ENCODE measurements around the gene CEMIP2.
"Not testable (repeated sequence)": the region's sequence is repeated elsewhere in the genome, so short reads cannot be mapped to it uniquely, and the experiment has no call there.

The CEMIP2 gene

DNA sequence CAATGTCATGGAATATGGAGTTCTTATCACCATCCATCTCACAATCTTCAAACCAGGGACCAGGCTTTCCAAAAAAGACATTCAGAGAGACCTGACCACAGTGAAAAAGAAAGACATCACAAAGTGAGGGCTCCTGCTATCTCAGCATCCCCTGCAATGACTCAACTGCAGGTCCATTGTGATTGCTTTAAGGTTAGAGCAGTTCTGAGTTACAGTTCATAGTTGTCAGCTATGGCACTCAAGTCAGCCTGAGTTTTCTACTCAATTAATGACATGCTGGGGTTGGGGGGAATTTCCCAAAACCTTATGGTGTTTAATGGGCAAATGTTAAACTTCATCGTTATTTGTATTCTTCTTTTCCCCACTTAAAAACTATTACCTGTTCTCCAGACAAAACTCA, 58.9 kb downstream of the CEMIP2 start:
- DNase-seq = no peak

DNA sequence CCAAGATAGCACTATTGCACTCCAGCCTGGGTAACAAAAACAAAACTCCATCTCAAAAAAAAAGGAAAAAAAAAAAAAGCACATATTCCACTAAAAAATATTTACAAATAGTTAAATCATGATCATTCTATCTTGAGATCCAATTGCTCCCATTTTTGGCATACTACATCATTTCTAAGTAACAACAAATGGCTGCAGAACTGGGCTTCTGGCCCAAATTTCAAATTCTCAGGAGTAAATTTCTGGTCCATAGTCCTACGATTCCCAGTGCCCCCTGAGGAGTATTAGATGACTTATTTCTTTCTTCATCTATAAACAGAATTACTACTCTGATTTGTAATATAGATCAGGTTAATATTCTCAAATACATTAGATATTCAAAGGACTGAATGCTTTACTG, 62.1 kb downstream of the CEMIP2 start:
- no peak for DNase-seq

DNA sequence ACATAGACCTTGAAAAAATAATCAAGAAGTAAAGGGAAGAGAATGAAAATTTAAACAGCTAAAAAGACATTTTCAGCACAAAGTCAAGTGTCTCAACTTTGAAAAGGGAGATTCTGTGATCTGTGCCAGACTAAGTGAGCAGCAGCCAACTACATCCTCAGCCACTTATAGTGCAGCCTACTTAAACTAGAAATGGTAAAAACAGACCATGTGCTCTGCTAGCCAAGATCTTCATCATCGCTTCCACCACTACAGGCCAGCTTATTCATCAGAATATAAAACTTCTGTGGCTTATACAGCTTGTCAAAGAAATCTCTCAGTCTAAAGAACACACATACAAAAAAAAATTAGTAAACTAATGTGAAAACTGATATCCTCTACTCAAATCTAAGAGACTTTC, 63.5 kb downstream of the CEMIP2 start:
- no peak for DNase-seq

DNA sequence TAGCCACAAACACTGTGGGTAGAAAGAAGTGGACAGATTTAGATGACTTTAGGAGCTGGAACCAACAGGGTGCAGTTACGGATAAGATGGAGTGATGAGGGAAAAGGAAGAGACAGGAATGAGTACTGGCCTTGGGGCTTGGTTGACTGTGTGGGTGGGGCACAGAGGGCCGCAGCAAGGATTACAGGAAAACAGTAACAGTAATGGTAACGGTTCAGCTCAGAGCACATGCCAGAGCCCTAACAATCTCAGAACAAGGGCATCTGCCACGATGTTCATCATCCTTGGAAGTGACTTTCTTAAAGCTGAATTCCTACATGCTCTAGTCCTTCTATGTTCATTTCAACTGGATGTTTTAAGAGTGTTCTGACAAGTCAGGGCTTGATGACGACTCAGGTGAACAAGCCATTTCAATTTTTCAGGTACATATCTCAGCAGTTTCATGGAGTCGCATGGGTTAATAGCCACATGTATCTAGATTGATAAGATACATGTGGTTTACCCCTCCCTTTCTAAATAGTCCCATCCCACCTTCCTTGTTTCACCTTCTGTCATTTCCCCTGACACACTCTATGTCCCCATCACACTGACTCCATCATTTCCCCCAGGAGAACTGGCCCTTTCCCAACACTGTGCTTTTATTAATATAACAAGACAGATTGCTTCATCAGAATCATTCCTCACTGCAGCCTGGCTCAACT, 65.0 kb downstream of the CEMIP2 start:
- peak; percentile 21 for DNase-seq

DNA sequence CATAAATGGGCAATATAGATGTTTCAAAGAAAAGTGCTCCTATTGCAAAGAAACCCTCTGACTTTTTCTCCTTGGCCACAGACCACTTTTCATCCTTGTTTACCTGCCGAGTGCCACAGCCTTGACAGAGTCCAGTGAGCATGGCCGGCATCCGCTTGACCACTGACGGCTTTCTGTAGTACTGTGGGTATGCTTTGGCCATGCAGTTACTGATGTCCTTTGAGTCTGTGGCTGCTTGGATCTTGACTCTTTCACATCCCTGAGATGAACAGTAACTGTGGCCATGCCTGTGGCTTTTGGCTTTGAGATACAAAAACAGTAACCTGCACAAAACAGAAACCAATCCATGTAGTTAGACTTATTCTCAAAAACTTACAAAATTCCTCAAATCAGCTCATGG, 70.4 kb downstream of the CEMIP2 start:
- DNase-seq = no peak

DNA sequence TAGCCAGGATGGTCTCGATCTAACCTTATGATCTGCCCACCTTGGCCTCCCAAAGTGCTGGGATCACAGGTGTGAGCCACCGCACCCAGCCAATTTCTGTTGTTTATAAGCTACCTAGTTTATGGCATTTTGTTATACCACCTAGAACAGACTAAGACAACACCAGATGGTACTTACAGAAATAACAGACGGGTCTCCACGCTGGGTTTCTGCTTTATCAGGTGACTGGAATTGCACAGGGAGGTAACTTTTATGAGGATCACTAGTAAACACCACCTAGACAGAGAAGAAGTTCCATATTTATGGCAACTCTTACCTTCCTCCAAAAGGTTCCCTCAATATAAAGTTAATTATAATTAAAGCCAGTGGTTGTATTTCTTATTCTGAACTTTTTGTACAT, 74.0 kb downstream of the CEMIP2 start:
- DNase-seq = no peak

DNA sequence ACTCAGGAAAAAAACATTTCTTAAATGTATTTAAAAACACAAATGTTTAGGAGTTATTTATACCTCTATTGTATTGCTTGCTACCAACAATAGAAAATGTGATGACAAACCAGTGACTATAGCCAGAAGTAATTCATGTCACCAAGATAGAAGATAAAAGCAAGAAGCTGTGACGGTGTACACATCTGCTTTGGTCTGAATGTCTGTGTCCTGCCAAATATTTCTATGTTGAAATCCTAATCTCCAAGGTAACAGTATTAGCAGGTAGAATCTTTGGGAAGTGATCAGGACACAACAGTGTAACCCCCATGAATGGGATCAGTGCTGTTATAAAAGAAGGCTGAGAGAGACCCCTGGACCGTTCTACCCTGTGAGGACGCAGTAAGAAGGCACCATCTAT, 74.7 kb downstream of the CEMIP2 start:
- DNase-seq = no peak

DNA sequence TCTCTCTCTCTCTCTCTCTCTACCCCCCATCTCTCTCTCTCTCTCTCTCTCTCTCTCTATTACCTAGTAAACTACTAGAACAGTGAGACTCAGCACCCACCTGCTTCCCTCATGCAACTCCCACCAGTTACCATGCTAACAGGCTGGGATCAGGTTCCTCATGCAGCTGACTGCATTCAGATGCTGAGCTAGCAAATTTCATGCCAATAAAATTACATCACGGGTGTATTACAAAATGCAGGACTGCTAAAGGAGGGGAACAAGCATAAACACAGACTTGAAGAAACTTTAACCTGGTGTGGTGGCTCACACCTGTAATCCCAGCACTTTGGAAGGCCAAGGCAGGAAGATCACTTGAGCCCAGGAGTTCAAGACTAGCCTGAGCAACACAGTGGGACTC, 76.0 kb downstream of the CEMIP2 start:
- DNase-seq = peak; percentile 66

DNA sequence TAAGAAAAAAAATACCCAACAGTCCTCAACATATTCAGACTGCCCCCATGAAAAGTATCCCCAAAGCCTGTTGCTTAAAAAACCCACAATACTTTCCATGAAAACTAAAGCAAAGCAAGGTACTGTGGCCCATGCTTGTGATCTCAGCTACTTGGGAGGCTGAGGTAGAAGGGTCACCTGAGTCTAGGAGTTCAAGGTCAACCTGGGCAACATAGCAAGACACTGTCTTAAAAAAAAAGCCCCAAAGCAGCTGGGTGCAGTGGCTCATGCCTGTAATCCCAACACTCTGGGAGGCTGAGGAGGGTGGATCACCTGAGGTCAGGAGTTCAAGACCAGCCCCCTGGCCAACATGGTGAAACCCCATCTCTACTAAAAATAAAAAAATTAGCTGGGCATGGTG, 76.7 kb downstream of the CEMIP2 start:
- not testable (repeated sequence) for DNase-seq

DNA sequence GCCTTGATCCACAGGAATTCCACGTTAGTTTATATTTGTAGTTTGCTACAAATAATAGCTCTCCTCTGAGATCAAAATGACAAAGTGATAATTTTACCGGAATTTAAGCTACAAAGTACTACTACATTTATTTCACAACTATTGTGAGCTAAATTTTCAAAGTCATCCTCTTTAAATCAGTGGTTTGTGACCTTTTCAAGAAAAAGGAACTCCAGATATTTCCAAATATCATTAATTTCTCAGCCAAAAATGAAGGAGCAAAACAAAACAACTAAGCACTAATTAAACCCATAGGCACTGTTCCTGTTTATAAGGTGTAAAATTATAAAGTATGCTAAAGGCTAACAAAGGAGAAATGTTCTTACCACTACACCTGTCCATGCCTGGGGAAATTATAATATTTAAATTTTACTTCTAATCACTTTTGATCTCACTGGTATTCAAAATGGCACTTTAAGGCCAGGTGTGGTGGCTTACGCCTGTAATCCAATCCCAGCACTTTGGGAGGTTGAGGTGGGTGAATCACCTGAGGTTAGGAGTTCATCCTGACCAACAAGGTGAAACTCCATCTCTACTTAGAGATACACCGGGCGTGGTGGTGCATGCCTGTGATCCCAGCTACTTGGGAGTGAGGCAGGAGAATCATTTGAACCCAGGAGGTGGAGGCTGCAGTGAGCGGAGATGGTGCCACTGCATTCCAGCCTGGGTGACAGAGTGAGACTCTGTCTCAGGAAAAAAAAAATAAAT, 77.5 kb downstream of the CEMIP2 start:
- peak; percentile 65 for DNase-seq

DNA sequence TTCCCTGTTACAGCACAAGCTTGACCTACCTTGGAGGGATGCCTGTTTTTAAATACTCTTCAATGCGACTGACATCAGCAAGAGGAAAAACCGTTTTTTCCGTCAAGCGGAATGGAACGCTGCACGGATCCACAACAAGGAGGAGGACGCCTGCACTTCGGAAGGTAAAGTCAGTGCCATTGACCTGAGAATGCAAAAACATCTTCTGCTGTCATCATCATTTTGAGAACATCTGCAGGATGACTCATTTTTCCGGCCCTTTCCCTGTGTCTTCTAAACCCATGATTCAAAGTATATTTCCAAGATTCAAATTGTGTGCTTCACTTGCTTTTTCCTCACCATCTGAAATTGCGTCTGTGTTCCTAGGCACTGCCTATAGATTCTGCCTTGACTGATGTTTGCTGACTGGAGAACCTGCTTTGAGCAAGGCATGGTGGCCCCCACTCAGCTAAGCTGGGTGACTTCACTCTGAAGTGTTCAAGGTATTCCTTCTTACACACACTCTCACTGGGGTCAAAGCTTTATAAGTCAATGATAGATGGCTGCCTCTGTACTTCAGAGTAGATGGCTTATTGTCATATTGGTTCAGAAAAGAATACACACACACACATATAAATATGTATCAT, 78.1 kb downstream of the CEMIP2 start:
- peak; percentile 47 for DNase-seq

DNA sequence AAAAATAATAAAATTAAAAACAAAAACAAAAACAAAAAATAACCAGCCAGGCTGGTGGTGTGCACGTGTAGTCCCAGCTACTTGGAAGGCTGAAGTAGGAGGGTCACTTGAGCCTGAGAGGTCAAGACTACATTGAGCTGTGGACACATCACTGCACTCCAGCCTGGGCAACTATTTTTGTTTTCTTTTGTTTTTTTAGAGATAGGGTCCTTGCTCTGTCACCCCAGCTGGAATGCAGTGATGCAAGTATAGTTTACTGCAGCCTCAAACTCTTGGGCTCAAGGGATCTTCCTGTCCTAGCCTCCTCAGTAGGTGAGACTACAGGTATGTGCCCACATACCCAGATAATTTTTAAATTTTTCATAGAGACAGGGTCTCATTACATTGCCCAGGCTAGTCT, 80.6 kb downstream of the CEMIP2 start:
- DNase-seq = no peak

DNA sequence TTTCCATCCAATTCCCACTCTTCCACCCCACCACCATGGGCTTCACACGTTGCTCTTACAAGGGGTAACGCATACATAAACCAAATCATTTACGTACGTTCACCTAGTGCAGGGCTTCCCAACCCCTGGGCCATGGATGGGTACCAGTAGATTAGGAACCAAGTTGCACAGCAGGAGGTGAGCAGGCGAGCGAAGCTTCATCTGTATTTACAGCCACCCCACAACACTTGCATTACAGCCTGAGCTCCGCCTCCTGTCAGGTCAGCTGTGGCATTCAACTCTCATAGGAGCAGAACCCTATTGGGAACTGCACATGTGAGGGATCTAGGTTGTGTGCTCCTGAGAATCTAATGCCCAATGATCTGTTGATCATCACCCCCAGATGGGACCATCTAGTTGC, 82.3 kb downstream of the CEMIP2 start:
- DNase-seq = no peak

DNA sequence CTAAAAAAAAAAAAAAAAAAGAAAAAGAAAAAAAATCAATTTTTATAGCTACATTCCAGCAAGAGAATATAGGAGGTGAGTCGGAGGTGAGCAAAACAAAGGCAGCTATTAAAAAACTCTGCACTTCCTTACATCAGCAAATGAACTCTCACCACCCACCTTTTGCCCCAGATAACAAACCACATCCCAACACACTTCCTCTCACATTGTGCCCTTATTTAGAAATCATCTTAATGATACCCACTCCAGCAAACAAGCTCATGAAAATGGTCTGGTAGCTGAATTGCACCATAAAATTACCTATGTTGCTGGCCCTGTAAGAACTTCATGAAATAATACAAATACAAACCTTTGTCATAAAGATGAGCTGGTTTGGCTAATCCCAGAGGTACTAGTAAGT, 82.9 kb downstream of the CEMIP2 start:
- DNase-seq = no peak

DNA sequence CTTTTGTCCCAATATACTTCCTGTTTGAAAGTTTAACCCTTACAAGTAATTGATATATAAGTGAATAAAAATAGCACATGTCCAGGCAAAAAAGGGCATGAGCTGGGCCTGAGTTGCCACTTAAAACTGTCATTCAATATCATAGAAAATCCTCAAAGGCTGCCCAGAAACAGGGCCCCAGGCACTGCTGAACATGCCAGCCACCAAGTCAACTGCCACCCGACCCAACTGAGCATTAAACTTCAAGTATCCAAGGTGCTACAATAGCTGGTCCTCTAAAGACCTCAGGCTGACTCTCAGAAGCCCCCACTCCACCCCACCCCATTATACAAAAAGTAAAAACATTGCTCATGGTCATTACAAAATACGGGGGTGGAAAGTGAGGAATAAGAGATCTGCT, 83.7 kb downstream of the CEMIP2 start:
- DNase-seq = no peak

DNA sequence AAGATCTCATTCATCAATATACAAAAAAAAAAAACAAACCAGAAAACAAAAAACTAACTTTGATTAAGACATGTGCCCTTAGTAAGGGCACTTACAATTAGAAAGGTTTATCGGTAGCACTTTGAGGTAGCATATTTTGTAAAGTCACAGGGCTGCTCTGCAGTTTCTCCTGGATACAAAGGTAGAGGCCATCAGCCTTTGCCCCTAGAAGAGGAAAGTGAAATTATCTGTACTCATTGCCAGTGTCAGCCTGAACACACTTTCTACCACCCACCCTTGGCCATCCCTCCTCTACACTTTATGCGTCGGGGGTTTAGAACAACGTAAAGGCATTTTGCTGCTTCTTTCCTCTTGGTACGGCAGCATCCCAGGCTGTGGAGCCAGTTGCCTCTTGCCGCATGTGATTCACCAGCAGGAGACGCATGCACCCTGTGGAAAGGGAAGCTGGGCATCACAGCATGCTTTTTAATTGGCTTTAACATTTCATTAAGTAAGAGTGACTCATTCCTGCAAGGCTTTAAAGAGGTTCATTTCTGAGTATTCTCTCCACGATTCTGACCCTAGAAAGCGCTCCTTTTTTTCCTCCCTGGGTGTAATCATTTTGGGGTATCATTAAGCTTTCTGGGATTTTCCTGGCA, 84.6 kb downstream of the CEMIP2 start:
- peak; percentile 77 for DNase-seq

DNA sequence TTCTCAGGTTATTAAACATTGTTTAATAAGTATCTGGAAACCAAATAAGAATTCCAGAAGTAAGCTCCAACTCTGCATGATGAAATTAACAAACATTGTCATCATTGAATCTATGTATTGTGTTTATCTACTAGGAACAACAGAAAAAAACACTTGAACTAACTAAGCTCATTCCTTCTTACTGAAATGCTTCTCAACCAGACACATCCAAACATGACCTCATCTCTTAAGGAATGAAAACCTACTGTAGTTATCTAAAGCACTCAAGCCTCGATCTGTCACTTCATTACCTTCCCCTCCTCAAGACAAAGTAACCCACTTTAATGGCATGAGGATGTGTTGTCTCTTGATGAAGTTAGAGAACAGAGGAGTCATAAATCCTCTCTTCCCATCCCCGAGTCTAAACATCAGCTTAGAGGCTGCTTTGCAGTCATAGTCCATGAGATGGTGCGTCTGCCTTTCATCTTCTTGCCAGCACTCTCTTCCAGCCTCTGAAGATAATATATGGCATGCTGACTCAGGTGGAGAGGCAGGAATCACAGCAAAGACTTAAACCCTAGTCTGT, 86.5 kb downstream of the CEMIP2 start:
- DNase-seq = no peak

DNA sequence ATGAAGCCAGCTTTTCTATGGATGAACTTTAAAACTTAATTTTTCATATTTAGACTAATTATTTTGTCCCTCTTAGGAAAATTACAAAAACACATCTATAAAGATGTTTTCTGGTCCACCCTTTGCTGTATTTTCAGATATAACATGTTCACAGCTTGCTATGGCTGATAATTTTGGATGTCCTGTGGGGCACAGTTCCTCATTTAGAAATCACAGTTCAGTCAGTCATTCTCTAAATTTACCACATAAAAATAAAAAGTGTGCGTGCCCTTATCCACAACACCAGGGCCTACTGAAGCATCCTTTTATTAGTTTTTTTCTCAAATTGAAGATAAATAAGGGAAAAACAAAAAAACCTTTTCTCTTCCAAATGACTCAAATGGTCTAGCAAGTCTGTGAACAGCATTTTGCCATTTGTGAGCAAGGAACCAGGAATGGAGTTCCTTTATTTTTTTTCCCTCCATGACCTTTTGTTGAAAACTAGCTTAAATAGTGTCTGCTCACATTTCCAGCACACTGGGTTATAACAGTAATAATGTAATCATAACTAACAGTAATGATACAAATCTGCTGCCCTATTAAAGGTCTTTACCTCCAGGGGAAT, 87.1 kb downstream of the CEMIP2 start:
- DNase-seq = peak; percentile 33

DNA sequence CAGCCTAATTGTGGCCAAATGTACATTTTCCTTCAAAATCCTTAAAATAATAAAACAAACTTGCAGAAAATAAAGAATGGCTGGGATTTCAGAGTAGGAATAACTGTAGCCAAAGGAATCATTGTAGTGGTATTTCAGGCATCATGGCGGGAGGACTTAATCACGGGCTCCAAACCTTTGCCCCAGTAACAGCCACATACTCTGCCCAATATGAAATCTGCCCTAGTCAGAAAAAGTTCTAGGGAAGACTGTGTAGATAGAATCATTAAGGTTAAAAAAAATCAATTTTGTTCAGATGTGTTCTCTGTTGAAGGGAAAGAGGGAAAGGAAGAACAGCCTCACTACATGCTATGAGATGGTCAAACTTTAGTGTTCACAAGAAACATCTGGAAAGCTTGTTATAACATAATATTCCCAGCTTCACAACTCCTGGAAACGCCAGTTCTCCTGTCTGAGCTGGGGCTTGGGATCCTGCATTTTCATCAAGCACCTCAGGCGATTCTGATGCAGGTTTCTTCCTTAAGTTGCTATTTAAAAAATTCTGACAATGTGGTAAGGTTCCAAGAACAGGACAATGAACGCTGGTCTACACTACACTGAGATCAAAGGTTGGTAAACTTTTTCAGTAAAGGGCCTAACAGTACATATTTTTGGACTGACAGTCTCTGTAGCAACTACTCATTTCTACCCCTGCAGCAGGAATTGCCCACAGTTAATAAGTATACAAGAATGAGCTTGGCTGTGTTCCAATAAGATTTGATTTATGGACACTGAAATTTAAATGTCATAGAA, 87.9 kb downstream of the CEMIP2 start:
- DNase-seq = no peak

DNA sequence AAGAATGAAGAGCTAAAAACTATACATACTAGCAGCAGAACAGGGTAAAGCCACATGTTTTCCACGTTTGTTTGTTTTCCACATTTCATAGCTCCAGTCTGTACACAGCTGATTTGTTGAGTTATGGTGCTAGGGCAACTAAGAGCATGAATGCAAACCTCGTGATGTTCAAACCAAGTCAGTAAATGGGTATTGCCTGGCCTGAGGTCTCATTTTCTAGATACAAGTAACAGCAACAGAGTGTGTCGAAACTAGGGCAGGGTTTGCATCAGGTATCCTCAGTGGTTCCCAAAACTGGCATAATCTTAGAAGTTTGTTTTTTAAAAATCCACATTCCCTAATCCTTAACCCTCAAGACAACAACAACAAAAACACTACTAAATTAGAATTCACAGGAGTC, 89.3 kb downstream of the CEMIP2 start:
- no peak for DNase-seq

DNA sequence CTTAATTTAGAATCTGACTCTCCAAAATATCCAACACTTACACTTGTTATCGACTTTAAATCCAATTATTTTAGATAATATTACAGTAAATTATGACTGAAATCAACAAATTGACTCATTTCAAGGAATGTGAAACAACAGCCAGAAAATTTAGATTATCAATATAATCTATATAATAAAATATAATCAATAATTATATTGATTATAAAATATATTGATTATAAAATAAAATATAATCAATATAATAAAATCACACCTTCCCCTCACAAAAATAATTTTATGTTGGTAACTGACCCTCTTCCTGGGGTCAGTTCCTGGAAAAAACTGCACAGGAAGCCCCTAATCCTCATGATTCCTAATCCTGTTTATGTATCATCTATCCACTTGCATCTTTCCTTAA, 91.1 kb downstream of the CEMIP2 start:
- DNase-seq = no peak

DNA sequence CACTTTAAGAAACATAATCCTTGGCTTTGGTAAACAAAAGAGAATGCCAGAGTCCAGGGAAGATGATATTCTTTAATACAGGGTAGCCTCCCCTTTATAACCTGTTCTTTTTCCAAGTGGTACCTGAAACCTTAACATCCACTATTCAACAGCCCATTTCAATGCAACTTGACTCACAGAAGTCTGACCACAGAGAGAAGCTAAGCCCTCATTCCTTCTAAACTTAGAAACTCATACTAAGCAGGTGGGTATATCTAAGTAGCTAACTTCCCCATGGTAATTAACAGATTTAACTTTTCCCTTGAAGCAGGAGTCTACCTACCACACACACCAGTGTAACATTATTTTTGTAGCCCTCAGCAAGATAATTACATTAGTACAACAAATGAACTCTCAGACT, 91.9 kb downstream of the CEMIP2 start:
- DNase-seq = no peak
